Measurements from ENCODE around the gene ENO2.

ENO2 gene

DNA sequence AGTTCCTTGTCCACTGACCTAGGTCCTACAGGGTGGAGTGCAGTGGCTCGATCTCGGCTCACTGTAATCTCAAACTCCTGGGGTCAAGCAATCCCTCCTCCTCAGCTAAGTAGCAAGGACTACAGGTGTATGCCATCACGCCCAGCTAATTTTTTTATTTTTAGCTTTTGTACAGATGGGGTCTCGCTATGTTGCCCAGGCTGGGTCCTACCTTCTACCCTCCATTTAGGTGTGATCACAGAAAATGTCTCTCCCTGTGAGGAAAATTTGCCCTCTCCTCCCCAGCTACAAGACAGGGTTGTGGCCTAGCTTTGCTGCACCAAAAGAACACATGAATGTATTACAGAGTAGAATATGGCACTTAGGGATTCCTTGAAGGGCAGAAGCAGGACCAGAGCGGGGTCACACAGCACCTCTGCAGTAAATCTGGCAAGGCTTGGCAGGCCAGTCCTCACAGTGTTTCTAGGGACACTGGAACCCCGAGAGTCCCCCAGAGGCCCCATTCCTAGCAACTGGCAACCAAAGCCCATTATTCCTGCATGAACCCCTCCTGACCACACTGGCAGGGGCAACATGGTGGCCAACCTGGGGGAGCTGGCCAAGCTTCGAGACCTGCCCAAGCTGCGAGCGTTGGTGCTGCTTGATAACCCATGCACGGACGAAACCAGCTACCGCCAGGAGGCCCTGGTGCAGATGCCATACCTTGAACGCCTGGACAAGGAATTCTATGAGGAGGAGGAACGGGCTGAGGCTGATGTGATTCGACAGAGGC lies 2.0 kb upstream of the ENO2 start:
- DNase-seq (ENCODE audit: low spot score), result no peak

DNA sequence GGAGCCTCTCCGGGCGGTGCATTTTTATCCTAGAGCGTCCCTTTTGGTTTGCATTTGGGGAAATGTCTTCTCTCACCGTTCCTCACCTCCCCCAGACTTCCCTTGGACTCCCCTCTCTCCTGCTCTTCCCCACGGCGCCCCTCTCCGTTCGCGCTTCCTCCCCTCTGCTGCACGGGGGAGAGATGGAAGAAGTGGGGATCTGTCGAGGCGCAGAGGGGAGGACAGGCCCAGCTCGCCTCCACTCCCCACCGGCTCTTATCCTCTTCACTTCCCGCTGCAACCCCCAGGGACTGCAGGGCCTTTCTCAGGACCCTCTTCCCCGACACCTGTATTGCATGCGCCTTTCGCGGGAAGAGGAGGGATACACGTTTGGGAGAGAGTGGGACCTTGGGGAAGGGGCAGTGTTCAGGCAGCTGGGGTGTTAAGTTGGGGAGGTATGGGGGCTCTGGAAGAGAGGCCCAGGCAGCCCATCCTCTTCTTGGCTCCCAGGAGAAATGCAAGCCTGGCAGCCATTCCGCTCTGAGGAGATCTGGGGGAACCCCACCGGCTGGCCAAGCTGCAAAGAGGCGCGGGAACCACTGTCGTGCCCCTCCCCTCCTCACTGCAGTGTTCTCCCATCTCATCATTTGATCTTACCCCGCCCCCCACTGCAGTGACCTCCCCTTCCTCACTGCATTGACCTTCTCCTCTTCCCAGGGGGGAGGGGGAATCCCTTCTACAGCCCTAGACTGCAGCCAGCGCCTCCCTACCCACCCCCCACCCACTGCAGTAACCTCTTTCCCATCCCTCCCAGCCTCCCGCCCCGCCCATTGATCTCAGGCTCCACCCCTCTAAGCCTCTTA lies 788 bp downstream of the ENO2 start:
- DNase-seq (ENCODE audit: low spot score), result no peak

DNA sequence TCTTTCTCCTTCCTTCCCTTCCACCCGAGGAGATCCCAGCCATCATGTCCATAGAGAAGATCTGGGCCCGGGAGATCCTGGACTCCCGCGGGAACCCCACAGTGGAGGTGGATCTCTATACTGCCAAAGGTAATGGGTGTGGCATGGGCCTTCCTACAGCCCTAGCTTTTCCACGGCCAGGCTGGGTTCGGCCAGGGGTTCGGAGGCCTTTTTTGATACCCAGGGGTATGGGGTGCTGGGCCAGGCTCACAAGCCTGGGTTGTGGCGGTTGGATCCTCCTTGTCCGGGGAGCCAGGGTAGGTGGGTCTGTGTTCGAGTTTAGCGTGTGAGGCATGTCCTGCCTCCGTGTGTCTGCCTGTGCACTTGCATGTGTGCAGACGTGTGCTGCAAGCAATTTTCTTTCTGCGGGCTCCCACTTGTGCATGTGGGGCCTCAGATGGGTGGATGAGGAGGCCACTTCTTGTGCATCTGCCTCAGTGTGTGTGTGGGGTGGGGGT lies 1.5 kb downstream of the ENO2 start:
- DNase-seq (ENCODE audit: low spot score), result no peak

DNA sequence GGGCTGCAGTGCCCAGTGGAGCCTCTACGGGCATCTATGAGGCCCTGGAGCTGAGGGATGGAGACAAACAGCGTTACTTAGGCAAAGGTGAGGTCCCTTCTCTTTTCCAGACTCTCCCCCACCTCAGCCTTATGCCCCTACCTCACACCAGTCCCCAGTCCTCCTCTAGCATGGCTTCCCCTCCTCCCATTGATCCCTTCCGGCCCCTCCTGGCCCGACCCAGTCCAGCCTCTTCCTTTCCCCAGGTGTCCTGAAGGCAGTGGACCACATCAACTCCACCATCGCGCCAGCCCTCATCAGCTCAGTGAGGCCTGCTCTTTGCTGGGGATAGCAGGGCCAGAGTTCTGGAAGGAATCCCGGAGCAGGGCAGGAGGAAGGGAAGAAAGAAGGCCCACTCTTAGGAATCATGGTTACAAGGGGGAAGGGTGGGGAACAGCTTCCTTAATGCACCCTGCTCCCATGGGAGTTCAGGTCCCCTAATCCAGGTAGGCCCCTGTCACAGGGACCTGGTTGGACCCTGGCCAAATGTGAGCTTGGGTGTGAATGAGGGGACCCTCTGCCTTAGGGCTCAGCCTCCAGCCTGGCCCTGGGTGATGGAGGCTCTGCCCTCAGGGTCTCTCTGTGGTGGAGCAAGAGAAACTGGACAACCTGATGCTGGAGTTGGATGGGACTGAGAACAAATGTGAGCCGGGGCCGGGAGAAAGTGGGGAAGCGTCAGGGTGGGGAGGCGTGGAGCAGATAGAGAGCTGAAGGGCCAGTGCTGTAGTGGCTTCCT lies 2.2 kb downstream of the ENO2 start:
- no peak for DNase-seq (ENCODE audit: low spot score)

DNA sequence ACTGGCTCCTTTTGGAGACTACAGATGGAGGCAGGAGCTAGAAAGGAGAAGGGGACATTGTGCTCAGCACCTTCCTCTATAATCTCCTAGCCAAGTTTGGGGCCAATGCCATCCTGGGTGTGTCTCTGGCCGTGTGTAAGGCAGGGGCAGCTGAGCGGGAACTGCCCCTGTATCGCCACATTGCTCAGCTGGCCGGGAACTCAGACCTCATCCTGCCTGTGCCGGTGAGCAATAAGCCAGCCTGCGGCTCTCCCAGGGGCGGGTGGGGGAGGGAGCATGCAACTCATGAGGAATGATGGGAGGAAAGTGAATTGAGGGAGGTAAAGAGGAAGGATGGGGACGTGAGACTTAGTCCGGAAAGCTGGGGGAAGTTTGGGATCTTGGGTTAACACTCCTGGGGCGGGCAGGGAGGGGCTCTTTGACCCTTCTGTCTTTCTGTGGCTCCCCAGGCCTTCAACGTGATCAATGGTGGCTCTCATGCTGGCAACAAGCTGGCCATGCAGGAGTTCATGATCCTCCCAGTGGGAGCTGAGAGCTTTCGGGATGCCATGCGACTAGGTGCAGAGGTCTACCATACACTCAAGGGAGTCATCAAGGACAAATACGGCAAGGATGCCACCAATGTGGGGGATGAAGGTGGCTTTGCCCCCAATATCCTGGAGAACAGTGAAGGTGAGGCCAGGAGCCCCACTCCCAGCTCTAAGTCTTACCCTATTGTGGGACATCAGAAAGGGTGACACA lies 3.3 kb downstream of the ENO2 start:
- no peak for DNase-seq (ENCODE audit: low spot score)

DNA sequence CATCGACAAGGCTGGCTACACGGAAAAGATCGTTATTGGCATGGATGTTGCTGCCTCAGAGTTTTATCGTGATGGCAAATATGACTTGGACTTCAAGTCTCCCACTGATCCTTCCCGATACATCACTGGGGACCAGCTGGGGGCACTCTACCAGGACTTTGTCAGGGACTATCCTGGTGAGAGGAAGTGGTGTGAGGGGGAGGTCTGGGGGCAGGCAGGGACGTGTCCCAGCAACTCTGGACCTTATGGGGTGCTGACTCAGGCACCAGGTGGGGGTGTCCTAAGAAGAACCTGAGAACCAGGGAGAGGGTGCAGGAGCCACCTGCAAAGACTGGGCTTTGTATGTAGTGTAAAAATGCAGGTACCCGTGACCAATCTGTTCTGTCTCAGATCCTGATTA lies 5.2 kb downstream of the ENO2 start:
- no peak for DNase-seq (ENCODE audit: low spot score)

DNA sequence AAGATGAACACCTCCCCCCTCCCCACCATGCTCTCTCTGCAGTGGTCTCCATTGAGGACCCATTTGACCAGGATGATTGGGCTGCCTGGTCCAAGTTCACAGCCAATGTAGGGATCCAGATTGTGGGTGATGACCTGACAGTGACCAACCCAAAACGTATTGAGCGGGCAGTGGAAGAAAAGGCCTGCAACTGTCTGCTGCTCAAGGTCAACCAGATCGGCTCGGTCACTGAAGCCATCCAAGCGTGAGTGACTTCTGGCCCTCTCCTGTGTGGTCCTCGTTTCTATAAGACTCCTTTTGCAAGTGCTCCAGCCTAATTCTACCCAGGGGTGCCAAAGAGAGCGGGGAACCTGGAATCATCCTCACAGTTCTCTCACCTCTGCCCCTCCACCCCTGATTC lies 7.2 kb downstream of the ENO2 start:
- no peak for DNase-seq (ENCODE audit: low spot score)

DNA sequence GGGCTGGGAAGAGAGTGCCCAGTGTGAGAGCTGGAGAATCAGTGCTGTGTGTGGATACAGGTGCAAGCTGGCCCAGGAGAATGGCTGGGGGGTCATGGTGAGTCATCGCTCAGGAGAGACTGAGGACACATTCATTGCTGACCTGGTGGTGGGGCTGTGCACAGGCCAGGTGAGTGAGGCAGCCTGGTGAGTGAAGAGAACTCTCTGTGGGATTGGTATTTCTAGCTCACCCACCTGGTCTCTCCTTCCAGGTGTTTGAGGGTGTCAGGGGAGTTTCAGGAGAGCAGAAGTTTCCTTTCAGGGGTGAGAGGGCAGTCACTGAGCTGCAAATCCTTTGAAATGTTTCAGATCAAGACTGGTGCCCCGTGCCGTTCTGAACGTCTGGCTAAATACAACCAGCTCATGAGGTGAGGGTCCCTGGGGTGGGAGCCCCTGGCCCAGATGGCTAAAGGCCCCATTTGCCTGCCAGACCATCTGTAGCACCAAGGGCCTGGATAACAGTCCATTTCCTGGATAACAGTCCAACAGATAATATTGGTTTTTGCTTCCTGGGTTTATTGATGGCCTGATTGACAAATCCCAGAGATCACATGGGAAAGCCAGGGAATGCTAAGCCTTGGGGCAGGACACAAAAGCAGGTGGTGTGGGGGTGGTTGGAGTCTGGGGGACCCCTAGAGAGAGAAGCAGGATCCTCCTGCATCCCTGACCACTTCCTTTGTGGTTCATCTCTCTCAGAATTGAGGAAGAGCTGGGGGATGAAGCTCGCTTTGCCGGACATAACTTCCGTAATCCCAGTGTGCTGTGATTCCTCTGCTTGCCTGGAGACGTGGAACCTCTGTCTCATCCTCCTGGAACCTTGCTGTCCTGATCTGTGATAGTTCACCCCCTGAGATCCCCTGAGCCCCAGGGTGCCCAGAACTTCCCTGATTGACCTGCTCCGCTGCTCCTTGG lies 7.9 kb downstream of the ENO2 start:
- DNase-seq (ENCODE audit: low spot score), result no peak

DNA sequence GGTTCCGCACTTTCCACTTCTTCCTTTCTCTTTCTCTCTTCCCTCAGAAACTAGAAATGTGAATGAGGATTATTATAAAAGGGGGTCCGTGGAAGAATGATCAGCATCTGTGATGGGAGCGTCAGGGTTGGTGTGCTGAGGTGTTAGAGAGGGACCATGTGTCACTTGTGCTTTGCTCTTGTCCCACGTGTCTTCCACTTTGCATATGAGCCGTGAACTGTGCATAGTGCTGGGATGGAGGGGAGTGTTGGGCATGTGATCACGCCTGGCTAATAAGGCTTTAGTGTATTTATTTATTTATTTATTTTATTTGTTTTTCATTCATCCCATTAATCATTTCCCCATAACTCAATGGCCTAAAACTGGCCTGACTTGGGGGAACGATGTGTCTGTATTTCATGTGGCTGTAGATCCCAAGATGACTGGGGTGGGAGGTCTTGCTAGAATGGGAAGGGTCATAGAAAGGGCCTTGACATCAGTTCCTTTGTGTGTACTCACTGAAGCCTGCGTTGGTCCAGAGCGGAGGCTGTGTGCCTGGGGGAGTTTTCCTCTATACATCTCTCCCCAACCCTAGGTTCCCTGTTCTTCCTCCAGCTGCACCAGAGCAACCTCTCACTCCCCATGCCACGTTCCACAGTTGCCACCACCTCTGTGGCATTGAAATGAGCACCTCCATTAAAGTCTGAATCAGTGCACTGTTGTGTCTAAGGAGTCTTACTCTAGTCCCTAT lies 8.8 kb downstream of the ENO2 start:
- DNase-seq (ENCODE audit: low spot score), result no peak

DNA sequence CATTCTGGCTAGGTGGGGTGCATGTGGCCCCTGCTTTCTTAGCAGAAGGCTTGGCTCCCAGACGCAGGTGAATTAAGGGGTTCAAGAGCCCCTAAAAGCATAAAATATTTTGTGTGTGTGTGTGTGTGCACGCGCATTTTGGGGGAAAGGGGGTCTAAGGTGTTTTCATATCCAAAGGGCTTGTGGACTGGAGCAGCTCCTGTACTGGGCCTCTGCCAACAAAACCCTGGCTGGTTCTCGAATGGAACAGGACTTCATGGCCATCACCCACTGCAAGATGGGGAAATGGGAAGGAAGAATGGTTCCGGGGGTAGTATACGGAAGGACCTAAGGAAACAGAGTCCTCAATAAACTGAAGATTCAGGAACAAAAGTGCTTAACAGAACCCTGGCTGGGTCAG lies 9.5 kb downstream of the ENO2 start:
- no peak for DNase-seq (ENCODE audit: low spot score)

DNA sequence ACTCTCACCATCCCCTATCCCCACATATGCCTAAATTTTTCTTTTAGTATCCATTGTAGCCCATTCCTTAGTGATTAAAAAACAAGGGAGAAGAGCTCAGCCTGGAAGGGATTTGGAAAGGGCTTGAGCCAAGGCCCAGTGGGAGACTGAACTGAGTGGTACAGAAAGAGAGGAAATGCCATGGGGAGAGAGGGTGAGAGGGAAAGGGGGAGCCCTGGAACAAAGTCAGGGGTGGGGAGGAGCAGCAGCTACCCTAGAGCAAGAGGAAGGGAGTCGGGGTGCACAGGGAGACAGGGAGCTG lies 10.8 kb downstream of the ENO2 start:
- no peak for DNase-seq (ENCODE audit: low spot score)

DNA sequence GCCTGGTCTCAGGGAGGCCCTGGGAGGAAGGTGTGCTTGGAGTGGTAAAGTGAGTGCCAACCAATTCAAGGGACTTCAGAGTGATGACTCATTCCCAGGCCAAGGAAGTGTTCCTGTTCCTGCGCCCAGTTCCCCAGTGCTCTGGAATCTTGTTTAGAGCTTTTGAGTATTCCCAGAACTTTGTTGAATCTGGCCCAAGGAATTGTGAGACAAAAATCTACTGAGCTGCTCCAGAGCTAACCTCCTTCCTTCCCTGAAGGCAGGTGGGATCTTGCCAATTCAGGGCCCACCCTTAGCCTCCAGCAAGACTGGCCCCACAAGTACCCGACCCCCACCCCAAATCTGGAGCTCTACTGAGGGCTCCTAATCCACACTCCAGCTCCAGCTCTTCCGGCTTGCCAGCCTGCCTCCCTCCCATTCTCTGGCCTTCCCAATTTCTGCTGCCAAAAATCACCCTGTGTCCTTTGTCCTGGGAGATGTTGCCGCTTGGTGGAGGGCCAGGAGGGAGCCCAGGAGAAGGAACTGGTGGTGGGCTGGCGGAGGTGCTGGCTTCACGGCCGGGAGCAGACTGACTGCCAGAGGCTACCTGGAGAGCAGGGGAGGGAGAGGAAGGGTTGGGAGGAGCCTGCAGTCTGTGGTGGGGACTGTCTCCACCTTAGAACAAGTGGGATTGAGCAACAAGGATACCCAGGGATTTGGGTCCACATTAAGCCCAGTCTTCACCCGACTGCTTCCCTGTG lies 11.3 kb downstream of the ENO2 start:
- no peak for DNase-seq (ENCODE audit: low spot score)

DNA sequence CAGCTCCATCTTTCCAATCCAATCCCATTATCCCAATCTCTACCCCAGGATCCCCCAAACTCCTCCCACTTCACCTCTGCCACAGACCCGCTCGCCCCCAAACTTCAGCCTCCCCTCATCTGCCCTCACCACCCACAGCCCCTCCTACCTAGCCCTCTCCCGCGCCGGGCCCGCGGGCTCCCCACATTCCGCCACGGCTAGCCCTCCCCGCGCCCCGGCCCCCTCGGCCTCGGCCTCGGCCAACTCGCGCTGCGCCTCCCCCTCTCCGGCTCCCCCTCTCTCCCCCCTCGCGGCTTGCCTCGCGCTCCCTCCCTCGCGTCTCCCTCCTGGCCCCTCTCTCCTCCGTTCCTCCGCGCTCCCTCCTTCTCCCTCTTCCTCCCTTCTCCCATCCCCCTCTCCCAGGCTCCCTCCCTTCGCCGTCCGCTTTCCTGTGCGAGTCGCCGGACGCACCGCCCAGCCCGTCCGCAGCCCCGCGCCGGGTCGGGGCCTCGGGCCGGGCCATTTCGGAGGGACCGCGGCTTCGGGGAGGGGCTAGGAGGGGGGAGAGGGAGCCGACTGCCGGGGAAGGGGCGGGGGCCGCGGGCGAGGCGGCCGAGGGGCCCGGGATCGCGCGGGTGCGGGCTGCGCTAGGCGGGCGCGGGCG lies 13.1 kb downstream of the ENO2 start, which contains the start of gene ATN1:
TSS of gene ATN1 (plus strand) at position 581 of the 643 bp plus-strand sequence. CDS start 6,043 bp downstream, outside the sequence.
- DNase-seq (ENCODE audit: low spot score), result peak; percentile 75

DNA sequence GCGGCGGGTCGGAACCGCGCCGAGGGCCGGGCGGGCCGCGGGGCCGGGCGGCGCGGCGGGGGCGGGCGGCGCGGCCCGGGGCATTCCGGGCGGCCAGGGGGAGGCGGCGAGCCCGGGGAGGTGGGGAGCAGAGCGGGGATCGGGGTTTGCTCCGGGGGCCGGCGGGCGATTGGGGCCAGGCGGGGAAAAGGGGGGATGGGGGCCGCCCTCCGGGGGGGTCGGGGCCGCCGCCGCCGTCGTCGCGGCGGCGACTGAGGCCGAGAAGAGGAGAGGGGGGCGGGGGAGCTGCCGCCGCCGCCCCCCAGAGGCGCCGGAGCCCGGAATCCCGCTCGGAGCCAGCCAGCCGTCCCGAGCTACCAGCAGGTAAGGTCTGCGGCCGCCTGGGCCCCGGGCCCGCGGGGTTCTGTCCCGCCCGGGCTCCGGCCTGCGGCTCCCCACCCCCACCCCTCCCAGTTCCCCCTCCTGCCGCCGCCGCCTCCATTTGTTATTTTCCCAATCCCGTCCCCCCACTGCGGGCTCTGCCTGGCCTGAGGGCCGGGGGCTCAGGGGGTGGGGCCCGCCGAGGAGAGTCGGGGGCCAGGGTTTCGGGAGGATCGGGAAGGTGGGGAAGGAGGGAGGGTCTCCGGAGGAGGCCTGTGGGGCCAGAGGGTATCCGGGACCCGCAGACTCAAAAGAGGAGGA lies 13.8 kb downstream of the ENO2 start:
- DNase-seq (ENCODE audit: low spot score), result no peak

DNA sequence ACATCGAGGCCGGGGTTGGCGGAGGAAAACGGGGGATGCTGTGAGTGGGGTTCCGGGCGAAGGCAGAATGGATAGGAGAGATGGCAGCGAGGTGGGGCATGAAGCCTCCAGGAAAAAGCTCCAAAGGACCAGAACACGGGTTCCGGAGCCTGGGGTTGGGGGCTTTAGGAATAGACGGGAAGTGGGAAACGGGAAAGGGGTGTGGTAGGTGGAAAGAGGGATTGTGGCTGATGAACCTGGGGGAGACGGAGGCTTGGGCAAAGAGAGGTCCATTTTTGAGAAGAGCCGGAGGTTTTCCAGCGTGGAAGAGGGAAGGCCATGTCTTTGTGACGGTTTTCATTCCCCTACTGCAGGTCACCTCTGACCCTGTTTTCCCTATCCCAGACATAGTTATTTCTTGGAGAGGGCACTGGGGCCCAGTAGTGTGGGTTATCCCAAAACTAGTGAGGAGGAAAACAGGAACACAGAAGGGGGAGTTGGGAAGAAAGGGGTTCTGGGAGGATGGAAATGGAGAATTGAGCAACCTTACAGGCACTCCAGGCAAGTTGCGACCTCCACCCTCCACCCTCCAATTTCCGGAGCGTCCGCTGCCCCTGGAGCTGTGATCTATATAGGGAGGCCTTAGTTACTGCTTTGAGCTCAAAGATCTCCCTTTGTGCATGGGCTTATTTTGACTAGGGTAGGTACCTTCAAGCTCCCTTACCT lies 14.5 kb downstream of the ENO2 start:
- DNase-seq (ENCODE audit: low spot score), result no peak

DNA sequence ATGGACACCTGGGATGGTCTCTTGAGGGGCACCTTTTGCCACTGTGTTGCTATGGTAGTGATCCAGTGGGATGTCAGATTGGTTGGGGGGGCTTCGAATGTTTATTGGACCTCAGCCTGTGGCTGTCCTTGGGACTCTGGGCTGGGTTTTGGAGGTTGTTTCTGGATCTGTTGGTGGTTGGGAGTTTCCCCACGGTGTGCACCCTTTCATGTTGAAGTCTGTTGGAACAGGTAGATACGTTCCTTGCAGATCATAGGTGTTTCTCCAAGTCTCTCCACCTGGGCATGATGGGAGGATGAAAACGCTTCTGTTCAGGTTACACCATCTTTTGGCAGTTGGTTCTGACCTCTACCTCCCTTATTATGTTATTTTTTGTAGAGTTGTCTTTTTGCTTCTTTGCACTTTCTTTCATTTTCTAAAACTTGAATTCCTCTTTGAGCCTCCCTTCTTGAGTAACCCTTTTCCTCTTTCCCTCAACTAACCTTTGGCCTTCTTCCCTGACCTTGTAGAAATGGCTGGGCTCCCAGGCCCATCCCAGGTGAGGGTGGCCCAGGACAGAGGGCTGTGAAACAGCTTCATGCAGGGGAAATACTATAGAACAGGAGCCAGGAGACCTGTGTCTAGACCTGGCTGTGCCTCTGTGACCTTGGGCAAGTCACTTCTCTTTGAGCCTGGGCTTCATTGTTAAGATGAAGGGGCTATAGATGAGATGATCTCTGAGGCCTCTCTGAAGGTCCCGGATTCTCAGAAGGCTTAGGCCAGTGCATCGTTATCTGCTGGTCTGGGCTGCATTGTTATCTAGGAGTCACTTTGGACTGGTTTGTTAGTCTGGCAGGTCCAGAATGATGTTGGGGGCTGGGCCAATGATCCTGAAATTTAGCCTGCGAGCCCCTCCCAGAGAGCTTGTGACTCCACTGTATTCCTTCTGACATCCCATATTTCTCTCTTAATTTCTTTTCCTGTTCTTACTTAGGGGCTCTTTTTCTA lies 15.4 kb downstream of the ENO2 start:
- DNase-seq (ENCODE audit: low spot score), result no peak

All from HuH-7 (cell line).